CD1c-positive myeloid dendritic cell (primary cell): ENCODE measurements around the gene JPT2.

ENCODE experiments used
- DNase-seq: peaks from one replicate; pipeline ENCODE4 v3.0.0-alpha.2; 2016; ENCODE audit errors: extremely low spot score

Gene JPT2

GRCh38 chr16:1651974-1652312 is 26.1 kb upstream of the JPT2 start:
- DNase-seq: no peak

DNA sequence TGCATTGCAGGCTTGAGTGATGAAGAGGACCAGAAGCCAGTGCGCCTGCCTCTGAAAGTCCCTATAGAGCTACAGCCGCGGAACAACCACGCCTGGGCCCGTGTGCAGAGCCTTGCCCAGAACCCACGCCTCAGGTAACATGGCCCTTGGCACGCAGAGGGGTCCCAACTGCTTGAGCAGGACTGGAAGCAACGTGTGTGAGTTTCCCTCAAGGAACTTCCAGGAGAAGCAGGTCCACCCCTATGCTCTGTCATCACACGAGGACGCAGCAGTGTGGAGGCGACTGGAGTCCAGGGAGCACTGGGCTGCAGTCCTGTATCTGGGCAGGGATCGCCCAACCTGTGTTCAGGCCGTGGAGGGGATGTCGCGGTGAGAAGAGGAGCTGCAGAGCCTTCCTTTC is 25.1 kb upstream of the JPT2 start:
- no peak for DNase-seq

GRCh38 chr16:1654505-1655268 is 23.4 kb upstream of the JPT2 start:
- DNase-seq: peak; percentile 63

DNA sequence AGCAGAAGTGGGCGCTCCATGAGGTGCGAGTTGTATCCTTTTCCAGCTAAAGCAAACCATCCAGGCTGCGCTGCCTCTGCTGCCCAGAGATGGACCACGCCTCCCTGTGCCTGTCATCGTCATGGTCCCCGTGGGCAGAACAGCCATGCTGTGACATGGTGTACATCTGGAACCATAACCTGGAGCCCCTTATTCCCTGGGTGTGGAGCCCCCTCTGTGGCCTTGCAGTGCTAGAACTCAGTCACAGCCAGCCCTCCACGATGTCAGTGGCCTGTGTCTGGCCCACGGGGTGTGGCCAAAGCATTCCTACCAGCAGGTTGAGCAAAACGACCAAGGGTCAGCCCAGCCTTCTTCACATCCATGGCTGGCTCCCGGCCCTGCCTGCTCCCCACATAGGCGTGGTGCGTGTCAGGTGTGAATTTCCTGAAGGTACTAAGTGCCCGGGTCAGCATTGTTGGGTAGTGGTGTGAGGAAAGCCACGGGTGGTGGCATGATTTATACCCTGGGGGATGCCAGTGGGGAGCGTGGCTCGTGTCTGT is 22.7 kb upstream of the JPT2 start:
- DNase-seq: no peak

DNA sequence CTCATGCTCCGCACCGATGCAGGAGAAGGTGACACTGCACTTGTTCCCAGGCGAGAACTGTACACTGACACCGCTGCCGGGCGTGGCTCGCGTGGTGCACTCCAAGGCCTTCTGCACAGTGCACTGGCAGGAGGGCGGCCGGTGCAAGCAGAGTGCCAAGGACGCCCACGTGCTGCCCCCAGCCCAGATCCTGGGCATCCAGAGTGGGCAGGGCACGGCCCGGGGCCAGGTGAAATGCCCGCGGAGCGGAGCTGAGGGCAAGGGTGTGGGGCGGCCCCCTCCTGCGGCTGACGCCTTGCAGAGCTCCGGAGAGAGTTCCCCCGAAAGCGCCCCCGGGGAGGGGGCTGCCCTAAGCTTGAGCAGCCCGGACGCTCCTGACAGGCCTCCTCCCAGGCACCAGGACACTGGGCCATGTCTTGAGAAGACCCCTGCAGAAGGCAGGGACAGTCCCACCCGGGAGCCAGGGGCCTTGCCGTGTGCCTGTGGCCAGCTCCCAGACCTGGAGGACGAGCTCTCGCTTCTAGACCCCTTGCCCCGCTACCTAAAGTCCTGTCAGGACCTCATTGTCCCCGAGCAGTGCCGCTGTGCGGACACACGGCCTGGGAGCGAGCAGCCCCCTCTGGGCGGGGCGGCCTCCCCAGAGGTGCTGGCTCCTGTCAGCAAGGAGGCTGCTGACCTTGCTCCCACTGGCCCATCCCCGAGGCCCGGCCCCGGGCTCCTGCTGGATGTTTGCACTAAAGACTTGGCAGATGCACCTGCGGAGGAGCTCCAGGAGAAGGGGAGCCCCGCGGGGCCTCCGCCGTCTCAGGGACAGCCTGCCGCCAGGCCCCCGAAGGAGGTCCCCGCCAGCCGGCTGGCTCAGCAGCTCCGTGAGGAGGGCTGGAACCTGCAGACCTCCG is 21.9 kb upstream of the JPT2 start:
- no peak for DNase-seq

DNA sequence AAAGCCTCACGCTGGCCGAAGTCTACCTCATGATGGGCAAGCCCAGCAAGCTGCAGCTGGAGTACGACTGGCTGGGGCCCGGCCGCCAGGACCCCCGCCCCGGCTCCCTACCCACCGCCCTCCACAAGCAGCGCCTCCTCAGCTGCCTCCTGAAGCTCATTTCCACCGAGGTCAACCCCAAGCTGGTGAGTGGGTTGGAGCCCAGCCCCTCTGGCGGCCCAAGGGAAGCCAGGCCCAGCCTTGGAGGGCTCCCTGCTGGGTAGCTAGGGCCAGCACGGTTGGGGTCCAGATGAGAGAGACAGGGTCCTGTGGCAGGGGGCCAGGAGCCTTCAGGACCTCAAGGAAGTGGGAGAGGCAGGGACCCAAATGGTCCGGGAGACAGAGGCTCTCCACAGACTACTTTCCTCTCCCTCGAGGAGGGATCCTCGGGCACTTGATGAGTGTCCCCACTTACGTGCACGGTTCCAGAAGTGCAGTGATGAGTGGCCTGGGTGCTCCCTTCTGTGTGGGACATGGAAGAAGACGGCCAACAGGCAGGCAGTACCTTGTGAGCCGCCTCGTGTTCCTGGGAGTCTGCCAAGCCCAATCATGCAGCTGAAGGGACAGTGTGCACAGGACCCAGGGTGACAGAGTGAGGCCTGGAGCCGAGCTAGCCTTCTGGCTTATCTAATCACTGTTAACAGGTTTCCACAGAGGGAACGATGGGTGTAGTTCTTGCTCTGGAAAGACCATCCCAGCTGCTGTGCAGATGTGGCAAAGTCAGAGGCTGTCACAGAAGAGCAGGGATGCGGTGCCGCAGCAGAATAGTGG is 21.1 kb upstream of the JPT2 start:
- no peak for DNase-seq

GRCh38 chr16:1657841-1658240 is 20.2 kb upstream of the JPT2 start:
- DNase-seq: no peak

- DNase-seq: no peak
Measured at GRCh38 chr16:1659031-1659430, 19.0 kb upstream of the JPT2 start.

DNA sequence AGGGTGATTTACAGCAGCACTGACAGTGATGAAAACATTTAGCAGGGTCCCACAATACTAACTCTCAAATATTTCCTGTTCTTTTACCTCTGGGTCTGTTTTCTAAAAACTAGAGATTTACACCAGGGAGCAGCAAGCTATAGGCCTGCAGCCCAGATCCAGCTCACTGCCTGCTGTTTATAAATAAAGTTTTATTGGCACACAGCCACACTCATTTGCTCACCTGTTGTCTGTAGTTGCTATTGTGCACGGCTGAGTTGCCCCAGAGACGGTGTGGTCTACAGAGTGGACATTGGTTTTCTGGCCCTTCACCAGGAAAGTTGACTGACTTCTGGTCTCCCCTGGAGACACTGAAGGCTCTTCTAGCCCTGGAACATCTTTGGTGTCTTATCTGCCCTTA is 16.3 kb upstream of the JPT2 start:
- DNase-seq: no peak

DNA sequence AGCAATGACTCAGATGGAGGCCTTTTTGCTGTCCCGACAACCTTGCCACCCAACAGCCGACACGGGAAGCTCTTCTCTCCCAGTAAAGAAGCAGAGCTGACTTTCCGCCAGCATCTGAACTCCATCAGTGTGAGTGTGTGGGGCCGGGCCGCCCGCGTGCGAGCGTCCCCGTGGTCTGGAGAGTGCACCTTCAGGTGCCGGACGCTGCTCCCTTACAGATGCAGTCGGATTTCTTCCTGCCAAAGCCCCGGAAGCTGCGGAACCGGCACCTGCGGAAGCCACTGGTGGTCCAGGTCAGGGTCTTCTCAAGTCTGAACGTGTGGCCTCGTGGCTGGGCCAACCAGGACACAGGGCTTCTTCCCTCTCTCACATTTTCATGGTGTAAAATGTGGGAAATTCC is 15.5 kb upstream of the JPT2 start:
- no peak for DNase-seq

- DNase-seq: no peak
Measured at GRCh38 chr16:1665829-1666228, 12.2 kb upstream of the JPT2 start.

- no peak for DNase-seq
Measured at GRCh38 chr16:1666316-1666715, 11.8 kb upstream of the JPT2 start.

GRCh38 chr16:1667271-1667670 is 10.8 kb upstream of the JPT2 start:
- DNase-seq: no peak

DNA sequence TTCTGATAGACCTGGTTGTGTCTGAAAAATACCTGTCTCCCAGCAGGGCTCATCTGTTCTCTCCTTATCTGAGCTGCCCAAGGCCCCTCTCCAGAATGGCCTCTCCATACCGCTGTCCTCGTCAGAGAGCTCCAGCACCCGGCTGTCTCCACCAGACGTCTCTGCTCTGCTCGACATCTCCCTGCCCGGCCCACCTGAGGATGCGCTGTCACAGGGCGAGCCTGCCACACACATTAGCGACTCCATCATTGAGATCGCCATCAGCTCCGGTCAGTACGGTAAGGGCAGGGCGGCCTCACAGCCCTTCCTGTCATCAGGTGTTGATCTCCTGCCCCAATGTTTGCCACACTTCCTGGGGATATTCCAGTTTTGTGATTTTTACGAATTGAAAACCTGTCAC is 10.2 kb upstream of the JPT2 start:
- no peak for DNase-seq

- DNase-seq: no peak
Measured at GRCh38 chr16:1668612-1669319, 9.3 kb upstream of the JPT2 start.

DNA sequence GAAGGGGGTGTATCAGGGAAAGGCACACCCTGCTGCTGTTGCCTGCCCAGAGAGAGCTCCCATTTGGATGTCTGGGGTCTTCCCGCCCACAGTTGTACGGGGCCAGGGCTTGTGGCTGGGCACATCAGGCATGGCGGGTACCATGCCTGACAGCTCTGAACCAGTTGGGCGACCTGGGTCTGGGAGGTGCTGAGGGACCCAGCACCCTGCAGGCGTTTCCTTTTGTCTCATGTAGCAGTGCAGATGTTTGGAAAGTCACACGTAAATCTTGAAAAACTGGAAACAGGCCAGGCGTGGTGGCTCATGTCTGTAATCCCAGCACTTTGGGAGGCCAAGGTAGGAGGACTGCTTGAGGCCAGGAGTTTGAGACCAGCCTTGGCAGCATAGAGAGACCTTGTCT is 8.4 kb upstream of the JPT2 start:
- no peak for DNase-seq

DNA sequence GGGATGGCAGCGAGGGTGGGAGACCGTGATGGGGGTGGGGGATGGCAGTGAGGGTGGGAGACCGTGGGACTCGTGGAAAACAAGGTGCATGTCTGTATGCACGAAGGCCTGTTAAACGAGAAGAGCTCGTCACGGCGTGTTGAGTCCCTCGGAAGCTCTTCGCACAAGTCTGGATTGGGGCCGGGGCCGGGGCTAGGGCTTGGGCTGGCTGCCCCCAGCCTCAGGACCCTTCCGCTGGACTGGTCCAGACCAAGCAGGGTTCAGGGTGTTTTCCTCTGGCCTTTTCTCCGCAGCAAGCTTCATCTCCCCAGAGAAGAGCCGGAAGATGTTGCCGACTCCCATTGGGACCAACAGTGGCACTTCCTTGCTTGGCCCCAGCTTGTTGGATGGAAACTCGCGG is 7.7 kb upstream of the JPT2 start:
- no peak for DNase-seq

- DNase-seq: no peak
Measured at GRCh38 chr16:1670866-1671265, 7.2 kb upstream of the JPT2 start.

DNA sequence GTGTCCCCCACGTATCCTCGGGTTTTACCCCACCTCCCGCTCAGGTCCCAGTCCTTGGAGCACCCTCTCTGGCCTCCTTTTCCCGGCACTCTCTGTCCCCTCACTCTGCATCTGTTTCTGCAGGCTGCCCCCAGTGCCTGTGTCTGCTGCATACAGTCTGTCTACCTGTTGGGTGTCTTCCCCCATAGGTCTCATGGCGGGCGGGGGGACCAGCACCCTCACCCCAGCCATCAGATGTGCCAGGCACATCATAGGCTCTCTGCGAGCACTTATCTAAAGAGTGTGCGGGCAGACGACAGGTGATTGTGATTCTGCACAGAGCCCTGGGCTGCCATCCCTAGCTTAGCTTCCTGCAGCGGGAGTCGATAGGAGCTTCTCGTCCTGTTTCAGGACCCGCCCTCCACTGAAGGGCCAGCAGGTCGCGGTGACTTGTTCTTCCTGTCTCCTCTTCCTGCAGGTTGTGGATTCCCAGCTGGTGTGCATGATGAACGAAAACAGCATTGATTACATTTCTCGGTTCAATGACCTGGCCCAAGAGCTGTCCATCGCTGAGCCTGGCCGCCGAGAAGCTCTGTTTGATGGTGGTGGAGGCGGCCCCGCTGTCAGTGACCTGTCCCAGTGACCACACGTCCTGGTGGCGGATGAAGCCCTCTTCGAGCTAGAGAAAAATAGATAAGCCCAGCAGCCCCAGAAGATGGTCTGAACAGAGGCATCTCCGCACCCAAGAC is 4.5 kb upstream of the JPT2 start:
- DNase-seq: no peak

DNA sequence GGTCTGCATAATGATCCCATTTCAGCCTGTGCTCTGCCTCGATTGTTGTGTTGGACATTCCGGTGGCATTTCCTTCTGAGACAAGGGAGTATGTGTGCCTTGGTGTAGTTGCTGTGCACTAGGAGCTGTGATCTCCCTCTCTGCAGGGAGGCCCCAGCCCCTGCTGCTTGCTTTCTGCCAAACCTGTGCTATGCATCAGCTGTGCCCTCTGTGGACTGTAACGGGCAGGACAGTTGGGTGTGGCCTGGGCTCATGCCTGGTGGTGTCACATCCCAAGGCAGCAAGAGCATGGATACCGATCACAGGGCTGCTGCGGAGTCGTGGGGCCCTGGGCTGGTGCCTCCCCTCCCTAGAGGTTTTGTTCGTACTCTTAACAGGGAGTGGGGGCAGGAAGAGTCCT is 3.8 kb upstream of the JPT2 start:
- no peak for DNase-seq
